Activated T-helper 2 cell treated with anti-CD3 and anti-CD28 coated beads, Interferon-gamma antibody, Interleukin-2, Interleukin-4, amounts not matched to agents 10 μg/mL and 5 μg/mL and 100 μg/mL, durations not matched to agents 14 hours and 24 hours and 36 hours (primary cell): ENCODE data around the gene GPR3. TPM values are rescaled to one million over a fixed set of nuclear protein-coding genes. Genes with fewer than 3 reads are reported as not detected.

Experiments used
- DNase-seq: peaks from one replicate; pipeline ENCODE4 v3.0.0; 2021; ENCODE audit warnings: low spot score
- H3K27ac Mint-ChIP-seq: one replicate; pipeline ENCODE4 v1.8.0; 2021; ENCODE audit warnings: mixed read lengths
- H3K27me3 Mint-ChIP-seq: one replicate; pipeline ENCODE4 v1.8.0; 2021; ENCODE audit warnings: low read depth, mixed read lengths
- H3K36me3 Mint-ChIP-seq: one replicate; pipeline ENCODE4 v1.8.0; 2021; ENCODE audit warnings: low read depth, mixed read lengths
- H3K4me1 Mint-ChIP-seq: one replicate; pipeline ENCODE4 v1.8.0; 2021; ENCODE audit warnings: low read depth, mixed read lengths
- H3K4me3 Mint-ChIP-seq: one replicate; pipeline ENCODE4 v1.8.0; 2021; ENCODE audit warnings: low read depth, mild to moderate bottlenecking, moderate library complexity, mixed read lengths
- H3K9me3 Mint-ChIP-seq: one replicate; pipeline ENCODE4 v1.8.0; 2021; ENCODE audit warnings: mixed read lengths
- intact Hi-C: fragments of 100-400 bp; cut with micrococcal nuclease; formaldehyde crosslinking; loops from one replicate; pipeline ENCODE4 v1.15.1; 2023
- total RNA-seq: library from RNA; stranded (reverse); gene quantifications from 2 replicates; pipeline ENCODE4 v1.2.3, GENCODE V29; 2022

The GPR3 gene
- total RNA-seq, 1 donor from 2014 or later: 3.9 TPM

DNA sequence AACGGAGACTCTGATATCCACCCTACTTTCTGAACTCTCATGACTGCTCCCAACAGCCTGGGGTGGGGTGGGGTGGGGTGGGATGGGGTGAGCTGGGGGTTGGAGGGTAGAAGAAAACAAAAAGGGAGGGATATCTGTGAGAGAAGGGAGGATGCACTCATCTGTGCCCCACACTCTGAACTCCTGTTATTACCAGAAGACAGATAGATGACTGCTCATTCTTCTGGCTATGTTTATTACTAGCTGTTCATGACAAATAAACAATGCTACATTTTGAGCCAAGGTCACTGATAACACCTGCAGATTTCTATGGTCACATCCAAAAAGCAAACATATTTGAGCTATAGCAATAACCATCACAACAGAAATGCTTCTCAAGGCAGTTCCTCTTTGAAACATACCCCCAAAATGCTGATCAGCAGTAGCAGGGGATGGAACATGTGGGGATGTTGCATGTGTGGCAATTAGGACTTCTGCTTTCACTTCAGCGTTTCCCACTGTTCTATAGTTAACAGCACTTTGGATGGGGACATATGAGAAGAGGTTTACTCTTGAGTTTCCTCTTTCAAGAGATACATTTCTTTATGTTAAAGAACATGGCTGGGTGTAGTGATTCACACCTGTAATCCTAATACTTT lies 43.3 kb downstream of the GPR3 start:
- Mint-ChIP-seq H3K4me1 (peaks cover 64% of the 10 kb centered on the region), H3K36me3 (peaks cover 34% of the 10 kb centered on the region), H3K27ac (peak overlapping the region; percentile 55), H3K9me3 (no peaks in the 10 kb centered on the region), H3K27me3 (no peaks in the 10 kb centered on the region), H3K4me3 (peak overlapping the region; percentile 49)
- no peak for DNase-seq
- intact Hi-C loops: no loop called here

DNA sequence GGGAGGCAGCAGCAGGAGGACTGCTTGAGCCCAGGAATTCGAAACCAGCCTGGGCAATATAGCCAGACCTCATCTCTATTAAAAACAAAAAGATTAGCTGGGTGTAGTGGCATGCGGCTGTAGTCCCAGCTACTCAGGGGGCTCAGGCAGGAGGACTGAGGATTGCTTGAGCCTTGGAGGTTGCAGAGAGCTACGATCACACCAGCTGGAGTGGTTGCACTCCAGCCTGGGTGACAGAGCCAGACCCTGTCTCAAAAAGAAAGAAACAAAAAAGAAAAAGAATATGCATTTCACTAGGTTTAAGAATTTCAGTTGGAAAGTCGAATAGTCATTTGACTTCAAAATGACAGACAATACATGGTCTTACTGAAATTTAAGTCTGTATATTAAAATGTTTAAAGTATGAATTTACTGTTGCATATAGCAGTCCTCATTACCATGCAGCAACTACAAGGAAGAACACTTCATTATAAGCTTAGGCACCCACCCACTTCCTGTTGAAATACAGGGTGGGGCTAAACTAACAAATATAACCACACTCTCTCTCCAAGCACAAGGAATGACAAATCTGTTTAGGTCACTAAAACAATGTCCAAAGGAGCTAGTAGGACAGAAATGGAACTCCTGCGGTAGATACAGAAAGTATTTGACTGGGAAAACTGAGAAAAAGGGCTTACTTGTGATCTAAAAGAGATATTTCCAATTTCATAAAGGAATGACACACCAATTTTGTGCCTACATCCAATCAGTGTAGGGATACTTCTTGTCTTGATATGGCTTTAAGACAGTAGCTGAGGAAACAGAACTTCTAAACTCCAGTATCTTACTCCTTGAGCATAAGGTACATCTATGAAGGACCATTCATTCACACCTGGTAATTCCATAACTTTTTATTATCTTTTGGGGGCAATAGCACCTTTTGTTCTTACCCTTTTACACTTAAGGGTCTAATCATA lies 44.1 kb downstream of the GPR3 start:
- peak overlapping the region; percentile 55 for H3K27ac Mint-ChIP-seq
- H3K4me3 Mint-ChIP-seq: peak overlapping the region; percentile 49
- H3K36me3 Mint-ChIP-seq: peaks cover 34% of the 10 kb centered on the region
- H3K9me3 Mint-ChIP-seq: no peaks in the 10 kb centered on the region
- peaks cover 57% of the 10 kb centered on the region for H3K4me1 Mint-ChIP-seq
- no peak for DNase-seq
- H3K27me3 Mint-ChIP-seq: no peaks in the 10 kb centered on the region
- intact Hi-C loops: no loop called here

DNA sequence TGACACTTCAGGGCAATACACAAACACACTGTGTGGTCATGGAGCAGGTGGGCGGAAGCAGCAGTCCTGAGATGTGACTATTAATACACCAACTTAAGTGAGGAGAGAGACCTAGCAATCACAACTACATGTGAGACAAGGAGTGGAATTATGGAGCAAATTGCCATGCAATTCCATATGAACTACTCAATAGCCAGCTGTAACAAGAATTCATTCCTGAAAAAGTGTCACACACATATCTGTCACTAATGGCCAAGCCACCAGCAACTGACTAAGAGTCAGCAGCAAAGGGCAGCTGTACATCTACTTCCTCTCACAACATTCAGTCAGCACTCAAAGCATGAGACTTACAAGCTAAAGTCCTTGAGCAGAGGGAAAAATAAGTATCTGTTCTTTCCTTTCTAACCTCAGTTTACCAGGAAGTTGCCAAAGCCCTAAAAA lies 46.2 kb downstream of the GPR3 start:
- Mint-ChIP-seq H3K4me3 (no peak overlapping the region), H3K27ac (peak overlapping the region; percentile 9), H3K27me3 (no peaks in the 10 kb centered on the region), H3K4me1 (peaks cover 45% of the 10 kb centered on the region), H3K9me3 (no peaks in the 10 kb centered on the region), H3K36me3 (peaks cover 30% of the 10 kb centered on the region)
- no peak for DNase-seq
- intact Hi-C loops: no loop called here

DNA sequence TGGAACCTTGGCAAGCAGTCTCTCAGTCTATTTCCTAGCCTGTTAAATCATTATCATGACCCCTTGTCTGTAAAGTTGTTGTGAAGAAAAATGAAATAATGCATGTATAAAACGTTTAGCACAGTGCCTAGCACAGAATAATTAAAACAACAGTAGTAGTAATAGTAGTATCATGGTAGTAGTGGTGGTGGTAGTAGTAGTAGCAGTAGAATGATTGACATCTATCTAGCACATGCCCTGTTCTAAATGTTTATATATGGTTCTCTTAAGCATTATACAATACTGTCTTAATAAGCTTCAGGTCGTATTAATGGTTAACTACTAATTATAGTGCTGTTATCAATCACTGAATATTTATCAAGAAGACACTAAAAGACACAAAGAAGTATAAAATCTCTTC lies 46.7 kb downstream of the GPR3 start:
- intact Hi-C loops: no loop called here
- DNase-seq: no peak
- no peaks in the 10 kb centered on the region for H3K9me3 Mint-ChIP-seq
- peaks cover 33% of the 10 kb centered on the region for H3K36me3 Mint-ChIP-seq
- peaks cover 48% of the 10 kb centered on the region for H3K4me1 Mint-ChIP-seq
- H3K4me3 Mint-ChIP-seq: no peak overlapping the region
- H3K27ac Mint-ChIP-seq: peak overlapping the region; percentile 9
- no peaks in the 10 kb centered on the region for H3K27me3 Mint-ChIP-seq

DNA sequence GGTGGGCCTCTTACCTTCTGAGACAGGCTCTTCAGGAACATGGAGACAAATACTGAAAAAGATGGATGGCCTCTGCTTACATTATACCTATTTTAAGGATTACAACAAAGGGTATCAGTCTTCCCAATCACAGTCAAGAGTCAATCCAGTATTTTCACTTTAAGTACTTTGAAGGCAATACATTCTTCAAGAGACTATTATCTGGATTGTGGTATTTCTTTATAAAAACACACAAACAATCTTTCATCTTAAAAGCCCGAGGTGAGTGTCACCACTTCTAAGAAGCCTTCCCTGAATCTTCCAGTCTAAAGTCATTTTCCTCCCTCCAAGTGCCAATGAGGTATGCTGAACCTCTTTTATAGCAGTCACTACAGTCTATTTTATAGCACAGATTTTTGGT lies 52.2 kb downstream of the GPR3 start:
- Mint-ChIP-seq H3K4me3 (peak overlapping the region; percentile 67), H3K36me3 (peaks cover 38% of the 10 kb centered on the region), H3K4me1 (peaks cover 48% of the 10 kb centered on the region), H3K9me3 (no peaks in the 10 kb centered on the region), H3K27ac (peak overlapping the region; percentile 96), H3K27me3 (no peaks in the 10 kb centered on the region)
- no peak for DNase-seq
- intact Hi-C loops: loop anchor here (1.0 to 2.0 kb wide), 4 partner anchors 22 to 78 kb away; no protein-coding TSS in a partner anchor

Other genes starting within 250 kb of the GPR3 start
- 23.7 and 27.2 TPM in 2 replicates for gene SLC9A1, start 237.5 kb upstream of the GPR3 start, total RNA-seq
- gene WDTC1, start 158.0 kb upstream of the GPR3 start, total RNA-seq: 22.3 and 22.4 TPM in 2 replicates
- gene TMEM222, start 70.5 kb upstream of the GPR3 start, total RNA-seq: 32.1 and 35.7 TPM in 2 replicates
- 20.0 and 25.7 TPM in 2 replicates for gene SYTL1, start 50.6 kb upstream of the GPR3 start, total RNA-seq
- 15.8 and 22.0 TPM in 2 replicates for gene MAP3K6, start 25.7 kb upstream of the GPR3 start, total RNA-seq
- not detected in 2 replicates for gene FCN3, start 17.8 kb upstream of the GPR3 start, total RNA-seq
- gene CD164L2, start 9.3 kb upstream of the GPR3 start, total RNA-seq: not detected in 2 replicates
- 125 and 128 TPM in 2 replicates for gene WASF2, start 97.5 kb downstream of the GPR3 start, total RNA-seq
- gene AHDC1, start 211.5 kb downstream of the GPR3 start, total RNA-seq: 28.5 and 29.3 TPM in 2 replicates
- gene FGR, start 242.6 kb downstream of the GPR3 start, total RNA-seq: 0.07 and 0.25 TPM in 2 replicates